Neural cell (in vitro differentiated cells): ENCODE measurements around the gene SPATA31E1. TPM values are rescaled to one million over a fixed set of nuclear protein-coding genes. Genes with fewer than 3 reads are reported as not detected.
"Not testable (repeated sequence)": the region's sequence is repeated elsewhere in the genome, so short reads cannot be mapped to it uniquely, and the experiment has no call there.

Source experiments
- H2AFZ ChIP-seq: fragments of 200-600, 300-800 bp; sonication (generic), shearing (Covaris generic); 2 replicates; pipeline ENCODE4 v1.6.0; 2014; ENCODE audit warnings: low read depth, mild to moderate bottlenecking, antibody characterized with exemption, low read length, moderate library complexity
- H3F3A ChIP-seq: fragments of 200-600 bp; shearing (Covaris generic); 2 replicates; pipeline ENCODE4 v1.6.1; 2016; ENCODE audit warnings: mild to moderate bottlenecking, moderate library complexity, mixed read lengths, antibody characterized with exemption, low read length; ENCODE audit not compliant: insufficient read depth, poor library complexity, severe bottlenecking
- H3K27ac ChIP-seq: fragments of 200-600, 300-800 bp; sonication (generic), shearing (Covaris generic); 2 replicates; pipeline ENCODE4 v1.5.1; 2014; ENCODE audit warnings: mild to moderate bottlenecking, low read length, moderate library complexity
- H3K27me3 ChIP-seq: fragments of 300-800, 200-600 bp; sonication (generic), shearing (Covaris generic); 2 replicates; pipeline ENCODE4 v1.6.0; 2014; ENCODE audit warnings: mild to moderate bottlenecking, low read depth, low read length, moderate library complexity; ENCODE audit not compliant: insufficient read depth
- H3K36me3 ChIP-seq: fragments of 300-800, 200-600 bp; sonication (generic), shearing (Covaris generic); 2 replicates; pipeline ENCODE4 v1.5.1; 2014; ENCODE audit warnings: mild to moderate bottlenecking, antibody characterized with exemption, low read length, moderate library complexity; ENCODE audit not compliant: insufficient read depth
- H3K4me2 ChIP-seq: fragments of 300-800, 200-600 bp; sonication (generic), shearing (Covaris generic); 2 replicates; pipeline ENCODE4 v1.6.0; 2014; ENCODE audit warnings: mild to moderate bottlenecking, low read length
- H3K4me3 ChIP-seq: fragments of 300-800, 200-600 bp; sonication (generic), shearing (Covaris generic); 2 replicates; pipeline ENCODE4 v1.5.1; 2014; ENCODE audit warnings: mild to moderate bottlenecking, low read length, moderate library complexity
- H3K79me2 ChIP-seq: fragments of 200-600 bp; shearing (Covaris generic); replicated peaks from 2 replicates; pipeline ENCODE4 v1.6.0; 2014; ENCODE audit warnings: mild to moderate bottlenecking, low read length, moderate library complexity; ENCODE audit not compliant: insufficient read depth
- H3K9ac ChIP-seq: fragments of 300-800, 200-600 bp; sonication (generic), shearing (Covaris generic); 2 replicates; pipeline ENCODE4 v1.6.1; 2016; ENCODE audit warnings: mild to moderate bottlenecking, low read length, mixed read lengths
- H3K9me2 ChIP-seq: fragments of 200-600 bp; shearing (Covaris generic); 2 replicates; pipeline ENCODE4 v1.6.1; 2016; ENCODE audit warnings: mild to moderate bottlenecking, low read length, mixed read lengths; ENCODE audit not compliant: insufficient read depth
- H3K9me3 ChIP-seq: fragments of 200-600, 300-800 bp; sonication (generic), shearing (Covaris generic); 2 replicates; pipeline ENCODE4 v1.6.1; 2016; ENCODE audit warnings: mild to moderate bottlenecking, mixed run types, low read length, moderate library complexity, mixed read lengths
- H4K20me1 ChIP-seq: fragments of 200-600 bp; shearing (Covaris generic); 2 replicates; pipeline ENCODE4 v1.6.1; 2016; ENCODE audit warnings: mild to moderate bottlenecking, mixed run types; ENCODE audit not compliant: insufficient read depth
- CTCF ChIP-seq: fragments of 450-650 bp; IDR thresholded peaks from 2 replicates; pipeline ENCODE4 v1.5.1; 2014; ENCODE audit warnings: antibody characterized with exemption, mild to moderate bottlenecking, moderate library complexity; ENCODE audit not compliant: poor library complexity, severe bottlenecking
- EP300 ChIP-seq: fragments of 450-650 bp; conservative IDR thresholded peaks from 2 replicates; pipeline ENCODE4 v1.6.1; 2014; ENCODE audit warnings: antibody characterized with exemption, mild to moderate bottlenecking, moderate library complexity; ENCODE audit not compliant: poor library complexity, severe bottlenecking
- EZH2 ChIP-seq: fragments of 200-600, 300-800 bp; shearing (Covaris generic), sonication (generic); IDR thresholded peaks from 2 replicates; pipeline ENCODE4 v1.6.1; 2014; ENCODE audit warnings: antibody characterized with exemption, low read length, borderline replicate concordance, mild to moderate bottlenecking; ENCODE audit not compliant: insufficient read depth, poor library complexity, severe bottlenecking
- MXI1 ChIP-seq: fragments of 450-650 bp; conservative IDR thresholded peaks from 2 replicates; pipeline ENCODE4 v1.6.1; 2014; ENCODE audit warnings: antibody characterized with exemption, mild to moderate bottlenecking; ENCODE audit not compliant: poor library complexity, severe bottlenecking
- POLR2AphosphoS5 ChIP-seq: IDR thresholded peaks from 2 replicates; pipeline ENCODE4 v1.6.1; 2012
- RAD21 ChIP-seq: fragments of 450-650 bp; conservative IDR thresholded peaks from 2 replicates; pipeline ENCODE4 v1.6.1; 2014; ENCODE audit warnings: antibody characterized with exemption, mild to moderate bottlenecking, moderate library complexity
- SMC3 ChIP-seq: fragments of 450-650 bp; conservative IDR thresholded peaks from 2 replicates; pipeline ENCODE4 v1.6.1; 2014; ENCODE audit warnings: antibody characterized with exemption, mild to moderate bottlenecking, moderate library complexity; ENCODE audit not compliant: poor library complexity
- TAF1 ChIP-seq: IDR thresholded peaks from 2 replicates; pipeline ENCODE4 v1.6.1; 2012; ENCODE audit warnings: low read depth
- polyA plus RNA-seq: library from polyadenylated mRNA; depleted of rRNA; stranded (reverse); fragments of >200 nt; gene quantifications from 2 replicates; pipeline ENCODE4 v1.2.3, GENCODE V29; 2014
- TF ChIP-seq, protein P1 (sequence below): IDR thresholded peaks from 2 replicates; pipeline ENCODE4 v1.6.1; 2012; ENCODE audit warnings: borderline replicate concordance

The SPATA31E1 gene
- polyA plus RNA-seq, 1 donor from 2014 or later = not detected

DNA sequence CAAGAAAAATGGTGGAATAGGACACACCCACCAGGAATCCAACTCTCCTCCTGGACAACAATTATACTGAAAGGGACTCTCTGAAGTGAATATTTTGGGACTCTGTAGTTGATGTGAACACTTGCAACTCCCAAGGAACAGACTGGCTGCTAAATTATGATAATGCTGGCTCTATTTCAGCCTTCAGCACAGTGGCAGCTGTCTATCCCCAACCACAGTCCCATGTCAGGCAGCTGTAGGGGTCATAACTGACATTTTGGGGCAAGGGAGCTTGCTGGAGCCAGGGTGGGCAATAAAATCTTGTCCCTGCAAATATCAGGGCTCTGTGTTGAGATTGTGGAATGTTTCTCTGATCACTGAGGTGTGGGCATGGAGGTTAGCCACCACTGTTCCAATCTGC, 14.2 kb downstream of the SPATA31E1 start:
- Histone ChIP-seq H3F3A (no peaks in the 10 kb centered on the region), H3K79me2 (no peaks in the 10 kb centered on the region), H2AFZ (no peak overlapping the region), H3K27me3 (no peaks in the 10 kb centered on the region), H3K4me2 (no peak overlapping the region), H3K4me3 (no peak overlapping the region), H3K9me3 (no peaks in the 10 kb centered on the region), H4K20me1 (no peaks in the 10 kb centered on the region), H3K36me3 (no peaks in the 10 kb centered on the region), H3K9me2 (no peaks in the 10 kb centered on the region), H3K27ac (no peak overlapping the region), H3K9ac (no peak overlapping the region)
- TF ChIP-seq, protein P1, sequence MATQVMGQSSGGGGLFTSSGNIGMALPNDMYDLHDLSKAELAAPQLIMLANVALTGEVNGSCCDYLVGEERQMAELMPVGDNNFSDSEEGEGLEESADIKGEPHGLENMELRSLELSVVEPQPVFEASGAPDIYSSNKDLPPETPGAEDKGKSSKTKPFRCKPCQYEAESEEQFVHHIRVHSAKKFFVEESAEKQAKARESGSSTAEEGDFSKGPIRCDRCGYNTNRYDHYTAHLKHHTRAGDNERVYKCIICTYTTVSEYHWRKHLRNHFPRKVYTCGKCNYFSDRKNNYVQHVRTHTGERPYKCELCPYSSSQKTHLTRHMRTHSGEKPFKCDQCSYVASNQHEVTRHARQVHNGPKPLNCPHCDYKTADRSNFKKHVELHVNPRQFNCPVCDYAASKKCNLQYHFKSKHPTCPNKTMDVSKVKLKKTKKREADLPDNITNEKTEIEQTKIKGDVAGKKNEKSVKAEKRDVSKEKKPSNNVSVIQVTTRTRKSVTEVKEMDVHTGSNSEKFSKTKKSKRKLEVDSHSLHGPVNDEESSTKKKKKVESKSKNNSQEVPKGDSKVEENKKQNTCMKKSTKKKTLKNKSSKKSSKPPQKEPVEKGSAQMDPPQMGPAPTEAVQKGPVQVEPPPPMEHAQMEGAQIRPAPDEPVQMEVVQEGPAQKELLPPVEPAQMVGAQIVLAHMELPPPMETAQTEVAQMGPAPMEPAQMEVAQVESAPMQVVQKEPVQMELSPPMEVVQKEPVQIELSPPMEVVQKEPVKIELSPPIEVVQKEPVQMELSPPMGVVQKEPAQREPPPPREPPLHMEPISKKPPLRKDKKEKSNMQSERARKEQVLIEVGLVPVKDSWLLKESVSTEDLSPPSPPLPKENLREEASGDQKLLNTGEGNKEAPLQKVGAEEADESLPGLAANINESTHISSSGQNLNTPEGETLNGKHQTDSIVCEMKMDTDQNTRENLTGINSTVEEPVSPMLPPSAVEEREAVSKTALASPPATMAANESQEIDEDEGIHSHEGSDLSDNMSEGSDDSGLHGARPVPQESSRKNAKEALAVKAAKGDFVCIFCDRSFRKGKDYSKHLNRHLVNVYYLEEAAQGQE = no peak
- TF ChIP-seq EZH2 = no peak
- no peak for TF ChIP-seq CTCF
- no peak for TF ChIP-seq RAD21
- no peak for TF ChIP-seq POLR2AphosphoS5
- TF ChIP-seq SMC3 = no peak
- no peak for TF ChIP-seq TAF1
- TF ChIP-seq MXI1 = no peak
- TF ChIP-seq EP300 = no peak

- no peaks in the 10 kb centered on the region for H3K9me3 ChIP-seq
- no peak overlapping the region for H2AFZ ChIP-seq
- H3K4me2 ChIP-seq = no peak overlapping the region
- no peaks in the 10 kb centered on the region for H4K20me1 ChIP-seq
- no peak overlapping the region for H3K27ac ChIP-seq
- H3K27me3 ChIP-seq = no peaks in the 10 kb centered on the region
- TF ChIP-seq SMC3 (no peak), TAF1 (no peak), MXI1 (no peak), RAD21 (no peak)
- no peak overlapping the region for H3K9ac ChIP-seq
- H3K9me2 ChIP-seq = no peaks in the 10 kb centered on the region
- H3F3A ChIP-seq = no peaks in the 10 kb centered on the region
- H3K79me2 ChIP-seq = no peaks in the 10 kb centered on the region
- no peaks in the 10 kb centered on the region for H3K36me3 ChIP-seq
- no peak overlapping the region for H3K4me3 ChIP-seq
Measured at GRCh38 chr9:87898151-87898550, 15.5 kb downstream of the SPATA31E1 start.

- H2AFZ ChIP-seq, H3K36me3 ChIP-seq, H4K20me1 ChIP-seq, H3F3A ChIP-seq, H3K4me2 ChIP-seq, H3K79me2 ChIP-seq, H3K27ac ChIP-seq, H3K9ac ChIP-seq, H3K4me3 ChIP-seq, H3K27me3 ChIP-seq, H3K9me3 ChIP-seq, H3K9me2 ChIP-seq: not testable (repeated sequence)
Measured at GRCh38 chr9:87902371-87902770, 19.7 kb downstream of the SPATA31E1 start.
